Loucy (cell line): ENCODE data around the gene CHN2.

ENCODE experiments used
- EZH2phosphoT487 ChIP-seq: fragments of 200-600 bp; IDR thresholded peaks from 2 replicates; pipeline ENCODE4 v1.6.1; 2018; ENCODE audit warnings: antibody characterized with exemption, mild to moderate bottlenecking, moderate library complexity, borderline replicate concordance
- TF ChIP-seq, protein P1 (sequence below): fragments of 200-600 bp; sonication (generic); conservative IDR thresholded peaks from 2 replicates; pipeline ENCODE4 v1.5.1; 2014; ENCODE audit warnings: mild to moderate bottlenecking, antibody characterized with exemption, low read length

DNA sequence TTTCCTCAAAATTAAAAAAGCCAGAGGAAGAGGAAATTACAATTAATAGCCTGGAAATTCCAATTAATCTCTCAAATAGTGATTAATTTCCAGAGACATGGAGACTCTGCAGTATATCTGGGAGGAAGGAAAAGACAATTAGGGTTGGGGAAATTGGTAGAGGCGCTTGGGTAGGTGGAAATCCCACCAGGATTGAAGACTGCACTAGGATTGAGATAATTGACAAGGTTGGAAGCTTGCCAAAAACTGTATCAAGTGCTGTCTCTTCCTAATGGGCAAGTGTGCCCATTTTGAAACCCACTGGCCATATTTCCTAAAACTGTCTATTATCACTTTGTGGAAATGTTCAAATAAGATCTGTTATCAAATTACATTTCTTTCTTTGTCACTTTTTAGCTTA lies 21.6 kb downstream of the CHN2 start:
- TF ChIP-seq, protein P1, sequence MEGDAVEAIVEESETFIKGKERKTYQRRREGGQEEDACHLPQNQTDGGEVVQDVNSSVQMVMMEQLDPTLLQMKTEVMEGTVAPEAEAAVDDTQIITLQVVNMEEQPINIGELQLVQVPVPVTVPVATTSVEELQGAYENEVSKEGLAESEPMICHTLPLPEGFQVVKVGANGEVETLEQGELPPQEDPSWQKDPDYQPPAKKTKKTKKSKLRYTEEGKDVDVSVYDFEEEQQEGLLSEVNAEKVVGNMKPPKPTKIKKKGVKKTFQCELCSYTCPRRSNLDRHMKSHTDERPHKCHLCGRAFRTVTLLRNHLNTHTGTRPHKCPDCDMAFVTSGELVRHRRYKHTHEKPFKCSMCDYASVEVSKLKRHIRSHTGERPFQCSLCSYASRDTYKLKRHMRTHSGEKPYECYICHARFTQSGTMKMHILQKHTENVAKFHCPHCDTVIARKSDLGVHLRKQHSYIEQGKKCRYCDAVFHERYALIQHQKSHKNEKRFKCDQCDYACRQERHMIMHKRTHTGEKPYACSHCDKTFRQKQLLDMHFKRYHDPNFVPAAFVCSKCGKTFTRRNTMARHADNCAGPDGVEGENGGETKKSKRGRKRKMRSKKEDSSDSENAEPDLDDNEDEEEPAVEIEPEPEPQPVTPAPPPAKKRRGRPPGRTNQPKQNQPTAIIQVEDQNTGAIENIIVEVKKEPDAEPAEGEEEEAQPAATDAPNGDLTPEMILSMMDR = no peak
- TF ChIP-seq EZH2phosphoT487 = no peak
